Mesenchymal stem cell (in vitro differentiated cells and primary cell): ENCODE results near the gene WASHC3.
A peak's percentile ranks its signal among the peaks of the same experiment; 100 is the strongest.
"Not testable (repeated sequence)": the region's sequence is repeated elsewhere in the genome, so short reads cannot be mapped to it uniquely, and the experiment has no call there.

ENCODE experiments used
- DNase-seq: peaks from one replicate; pipeline ENCODE4 v3.0.0-alpha.2; 2013
- H2AFZ ChIP-seq: one replicate; pipeline ENCODE4 v1.6.1; 2013; ENCODE audit warnings: low read depth, mild to moderate bottlenecking, control low read depth, inconsistent platforms, low read length, moderate library complexity
- H2AK5ac ChIP-seq: 2 replicates; pipeline ENCODE4 v1.6.1; 2013; ENCODE audit warnings: low read length, moderate library complexity, mild to moderate bottlenecking, inconsistent platforms; ENCODE audit not compliant: severe bottlenecking
- H2BK120ac ChIP-seq: one replicate; pipeline ENCODE4 v1.6.1; 2013; ENCODE audit warnings: low read depth, mild to moderate bottlenecking, inconsistent platforms, low read length, moderate library complexity
- H2BK12ac ChIP-seq, 2 experiments: one replicate each; pipeline ENCODE4 v1.6.1; 2013; ENCODE audit warnings: inconsistent platforms in 2 of 2, low read length in 2 of 2, mild to moderate bottlenecking in 2 of 2, moderate library complexity in 2 of 2, control low read depth in 1 of 2
- H2BK15ac ChIP-seq: one replicate; pipeline ENCODE4 v1.6.1; 2013; ENCODE audit warnings: mild to moderate bottlenecking, low read depth, inconsistent platforms; ENCODE audit not compliant: poor library complexity, severe bottlenecking
- H2BK5ac ChIP-seq: 2 replicates; pipeline ENCODE4 v1.6.1; 2013; ENCODE audit warnings: low read depth, mild to moderate bottlenecking, low read length, control low read depth, inconsistent platforms; ENCODE audit not compliant: poor library complexity, severe bottlenecking
- H3K14ac ChIP-seq, 2 experiments: one replicate each; pipeline ENCODE4 v1.6.1; 2013; ENCODE audit warnings: inconsistent platforms in 2 of 2, low read length in 2 of 2, control low read depth in 1 of 2, mild to moderate bottlenecking in 1 of 2, moderate library complexity in 1 of 2
- H3K18ac ChIP-seq, 2 experiments: one replicate each; pipeline ENCODE4 v1.6.1; 2013; ENCODE audit warnings: inconsistent platforms in 2 of 2, low read length in 2 of 2, control low read depth in 1 of 2, low read depth in 1 of 2, mild to moderate bottlenecking in 1 of 2
- H3K23ac ChIP-seq, 2 experiments: one replicate each; pipeline ENCODE4 v1.6.1; 2013; ENCODE audit warnings: inconsistent platforms in 2 of 2, low read length in 2 of 2, mild to moderate bottlenecking in 2 of 2, moderate library complexity in 2 of 2, control low read depth in 1 of 2
- H3K27ac ChIP-seq: 2 replicates; pipeline ENCODE4 v1.5.1; 2013; ENCODE audit warnings: mild to moderate bottlenecking, moderate library complexity, low read length, control low read depth, inconsistent platforms; ENCODE audit not compliant: poor library complexity, severe bottlenecking
- H3K27me3 ChIP-seq, 2 experiments: 2 replicates each; pipeline versions ENCODE4 v1.6.1 to v1.7.0; 2013; ENCODE audit warnings: low read length in 2 of 2, mild to moderate bottlenecking in 2 of 2, moderate library complexity in 2 of 2, control low read depth in 1 of 2, inconsistent platforms in 1 of 2; ENCODE audit not compliant: control insufficient read depth in 1 of 2, insufficient read depth in 1 of 2
- H3K36me3 ChIP-seq, 2 experiments: 2 replicates each; pipeline versions ENCODE4 v1.6.1 to v1.7.0; 2013; ENCODE audit warnings: low read length in 2 of 2, control low read depth in 1 of 2, inconsistent platforms in 1 of 2, low read depth in 1 of 2, mild to moderate bottlenecking in 1 of 2; ENCODE audit not compliant: insufficient read depth in 2 of 2, control insufficient read depth in 1 of 2
- H3K4ac ChIP-seq, 2 experiments: one replicate each; pipeline ENCODE4 v1.6.1; 2013; ENCODE audit warnings: inconsistent platforms in 2 of 2, low read length in 2 of 2, mild to moderate bottlenecking in 2 of 2, moderate library complexity in 2 of 2, control low read depth in 1 of 2, low read depth in 1 of 2
- H3K4me1 ChIP-seq: 2 replicates; pipeline ENCODE4 v1.6.1; 2013; ENCODE audit warnings: low read depth, low read length, control low read depth; ENCODE audit not compliant: control insufficient read depth, insufficient read depth
- H3K4me2 ChIP-seq: 2 replicates; pipeline ENCODE4 v1.6.1; 2013; ENCODE audit warnings: low read length, mild to moderate bottlenecking, inconsistent platforms; ENCODE audit not compliant: poor library complexity, severe bottlenecking
- H3K4me3 ChIP-seq, 2 experiments: 2 replicates each; pipeline versions ENCODE4 v1.5.1 to v1.7.0; 2013; ENCODE audit warnings: low read length in 2 of 2, mild to moderate bottlenecking in 2 of 2, control low read depth in 1 of 2, low read depth in 1 of 2; ENCODE audit not compliant: insufficient read depth in 1 of 2
- H3K79me1 ChIP-seq: replicated peaks from 2 replicates; pipeline ENCODE4 v1.6.1; 2013; ENCODE audit warnings: mild to moderate bottlenecking, control low read depth, low read length, inconsistent platforms; ENCODE audit not compliant: poor library complexity, severe bottlenecking
- H3K9ac ChIP-seq: 2 replicates; pipeline ENCODE4 v1.7.0; 2013; ENCODE audit warnings: mild to moderate bottlenecking, low read length, moderate library complexity
- H3K9me3 ChIP-seq: 2 replicates; pipeline ENCODE4 v1.7.0; 2013; ENCODE audit warnings: mild to moderate bottlenecking, low read length; ENCODE audit not compliant: control insufficient read depth
- H4K8ac ChIP-seq: one replicate; pipeline ENCODE4 v1.6.1; 2013; ENCODE audit warnings: inconsistent platforms, mild to moderate bottlenecking, low read length, moderate library complexity
- H4K91ac ChIP-seq: one replicate; pipeline ENCODE4 v1.6.1; 2013; ENCODE audit warnings: mild to moderate bottlenecking, low read length, inconsistent platforms
- WGBS: methylation state at CpG from one replicate; pipeline ENCODE4 v1.1.7; 2013; ENCODE audit warnings: mixed read lengths; 5-methylcytosine and 5-hydroxymethylcytosine counted together

Gene WASHC3

GRCh38 chr12:102096855-102097254, 35.1 kb upstream of the WASHC3 start:
- no peak overlapping the region for H3K14ac ChIP-seq
- H3K27ac ChIP-seq: no peak overlapping the region
- no peak overlapping the region for H3K9ac ChIP-seq
- no peak overlapping the region for H3K4me2 ChIP-seq
- H3K18ac ChIP-seq: no peak overlapping the region
- no peak overlapping the region for H2AK5ac ChIP-seq
- no peak for DNase-seq
- H3K27me3 ChIP-seq: no peaks in the 10 kb centered on the region
- no peak overlapping the region for H2BK15ac ChIP-seq
- H2BK120ac ChIP-seq: no peak overlapping the region
- no peak overlapping the region for H3K4me3 ChIP-seq
- H3K4me1 ChIP-seq: no peaks in the 10 kb centered on the region
- WGBS: 90% methylated on average over 3 of the region's 3 CpGs
- no peak overlapping the region for H4K8ac ChIP-seq
- no peaks in the 10 kb centered on the region for H3K9me3 ChIP-seq
- H3K79me1 ChIP-seq: peaks cover 3% of the 10 kb centered on the region
- H2BK5ac ChIP-seq: no peak overlapping the region
- no peak overlapping the region for H2BK12ac ChIP-seq
- no peak overlapping the region for H3K4ac ChIP-seq
- H3K36me3 ChIP-seq: peaks cover 3 to 52% of the 10 kb centered on the region in 2 experiments
- H2AFZ ChIP-seq: no peak overlapping the region
- no peak overlapping the region for H4K91ac ChIP-seq
- H3K23ac ChIP-seq: no peak overlapping the region

DNA sequence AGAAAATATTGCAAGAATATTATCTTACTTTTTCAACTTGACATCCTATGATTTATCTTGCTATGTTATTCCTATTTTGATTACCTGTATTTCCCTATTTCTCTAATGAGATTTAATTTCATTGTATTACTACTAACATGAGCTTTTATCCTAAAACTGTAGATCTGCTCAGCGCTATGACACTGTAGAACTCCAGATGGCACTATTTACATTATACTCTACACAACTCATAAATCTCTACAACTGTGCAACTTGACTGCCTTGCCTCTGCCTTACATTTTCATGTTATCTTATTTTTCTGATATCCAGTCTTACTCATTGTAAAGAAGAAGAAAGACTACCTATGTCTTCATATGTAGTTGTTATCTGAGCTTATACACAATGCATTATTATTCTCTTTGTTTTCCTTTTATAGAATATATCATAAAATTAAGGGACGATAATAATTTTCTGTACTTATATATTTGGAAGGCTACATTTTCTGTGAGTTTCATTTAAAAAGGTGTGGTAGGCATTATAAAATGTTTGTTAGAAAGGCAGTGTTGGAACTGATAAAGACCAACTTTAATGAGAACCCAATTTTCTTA, 34.0 kb upstream of the WASHC3 start:
- 82% methylated on average over 2 of the region's 2 CpGs for WGBS
- H2BK120ac ChIP-seq: no peak overlapping the region
- no peak overlapping the region for H3K18ac ChIP-seq

GRCh38 chr12:102093319-102093718, 31.5 kb upstream of the WASHC3 start:
- no peak overlapping the region for H2BK15ac ChIP-seq
- H3K36me3 ChIP-seq: peaks cover 7 to 31% of the 10 kb centered on the region in 2 experiments
- no peak overlapping the region for H3K4ac ChIP-seq
- no peak overlapping the region for H3K4me2 ChIP-seq
- no peak overlapping the region for H2AFZ ChIP-seq
- H3K27me3 ChIP-seq: no peaks in the 10 kb centered on the region
- H3K14ac ChIP-seq: no peak overlapping the region
- peak; percentile 39 for DNase-seq
- H2BK120ac ChIP-seq: no peak overlapping the region
- no peak overlapping the region for H4K91ac ChIP-seq
- no peak overlapping the region for H3K18ac ChIP-seq
- no peaks in the 10 kb centered on the region for H3K4me1 ChIP-seq
- no peak overlapping the region for H4K8ac ChIP-seq
- H3K23ac ChIP-seq: no peak overlapping the region
- H3K27ac ChIP-seq: no peak overlapping the region
- H2BK5ac ChIP-seq: no peak overlapping the region
- H2BK12ac ChIP-seq: no peak overlapping the region
- no peak overlapping the region for H2AK5ac ChIP-seq
- H3K4me3 ChIP-seq: no peak overlapping the region
- H3K9me3 ChIP-seq: peaks cover 3% of the 10 kb centered on the region
- H3K79me1 ChIP-seq: peaks cover 2% of the 10 kb centered on the region
- peak overlapping the region; percentile 58 for H3K9ac ChIP-seq

More for the DNA sequence above, 34.0 kb upstream of the WASHC3 start:
- H3K4me1 ChIP-seq: no peaks in the 10 kb centered on the region
- peak; percentile 48 for DNase-seq
- no peak overlapping the region for H3K14ac ChIP-seq
- no peak overlapping the region for H3K4ac ChIP-seq
- H4K91ac ChIP-seq: no peak overlapping the region
- H2BK12ac ChIP-seq: no peak overlapping the region
- no peak overlapping the region for H3K23ac ChIP-seq
- no peak overlapping the region for H2AK5ac ChIP-seq
- H3K27me3 ChIP-seq: no peaks in the 10 kb centered on the region
- H3K4me3 ChIP-seq: no peak overlapping the region
- peaks cover 3 to 47% of the 10 kb centered on the region in 2 experiments for H3K36me3 ChIP-seq
- no peak overlapping the region for H2BK15ac ChIP-seq
- H3K27ac ChIP-seq: no peak overlapping the region
- no peak overlapping the region for H3K4me2 ChIP-seq
- H2BK5ac ChIP-seq: no peak overlapping the region
- H2AFZ ChIP-seq: no peak overlapping the region
- H3K9me3 ChIP-seq: no peaks in the 10 kb centered on the region
- no peak overlapping the region for H4K8ac ChIP-seq
- no peak overlapping the region for H3K9ac ChIP-seq
- peaks cover 3% of the 10 kb centered on the region for H3K79me1 ChIP-seq

- H3K14ac ChIP-seq, H3K27ac ChIP-seq, H3K4me3 ChIP-seq, H3K79me1 ChIP-seq, H3K4me1 ChIP-seq, H2AFZ ChIP-seq, H2BK120ac ChIP-seq, H3K18ac ChIP-seq, H2AK5ac ChIP-seq, H2BK5ac ChIP-seq, H3K4ac ChIP-seq, H2BK12ac ChIP-seq, H3K27me3 ChIP-seq, H4K8ac ChIP-seq, H3K23ac ChIP-seq, H3K9me3 ChIP-seq, H3K9ac ChIP-seq, H2BK15ac ChIP-seq, H3K4me2 ChIP-seq, H4K91ac ChIP-seq, DNase-seq: not testable (repeated sequence)
- H3K36me3 ChIP-seq: peaks cover 8 to 15% of the 10 kb centered on the region in 2 experiments
- WGBS: 96% methylated on average over 36 of the region's 38 CpGs
These were observed 27.5 kb upstream of the WASHC3 start for GRCh38 chr12:102089228-102089835.
